ENCODE measurements around the gene MT1E. TPM values are rescaled to one million over a fixed set of nuclear protein-coding genes. Genes with fewer than 3 reads are reported as not detected.
"Not testable (repeated sequence)": the region's sequence is repeated elsewhere in the genome, so short reads cannot be mapped to it uniquely, and the experiment has no call there.

MT1E gene
- polyA plus RNA-seq, 3 donors = 256 to 2,506 (median 1,432) TPM

DNA sequence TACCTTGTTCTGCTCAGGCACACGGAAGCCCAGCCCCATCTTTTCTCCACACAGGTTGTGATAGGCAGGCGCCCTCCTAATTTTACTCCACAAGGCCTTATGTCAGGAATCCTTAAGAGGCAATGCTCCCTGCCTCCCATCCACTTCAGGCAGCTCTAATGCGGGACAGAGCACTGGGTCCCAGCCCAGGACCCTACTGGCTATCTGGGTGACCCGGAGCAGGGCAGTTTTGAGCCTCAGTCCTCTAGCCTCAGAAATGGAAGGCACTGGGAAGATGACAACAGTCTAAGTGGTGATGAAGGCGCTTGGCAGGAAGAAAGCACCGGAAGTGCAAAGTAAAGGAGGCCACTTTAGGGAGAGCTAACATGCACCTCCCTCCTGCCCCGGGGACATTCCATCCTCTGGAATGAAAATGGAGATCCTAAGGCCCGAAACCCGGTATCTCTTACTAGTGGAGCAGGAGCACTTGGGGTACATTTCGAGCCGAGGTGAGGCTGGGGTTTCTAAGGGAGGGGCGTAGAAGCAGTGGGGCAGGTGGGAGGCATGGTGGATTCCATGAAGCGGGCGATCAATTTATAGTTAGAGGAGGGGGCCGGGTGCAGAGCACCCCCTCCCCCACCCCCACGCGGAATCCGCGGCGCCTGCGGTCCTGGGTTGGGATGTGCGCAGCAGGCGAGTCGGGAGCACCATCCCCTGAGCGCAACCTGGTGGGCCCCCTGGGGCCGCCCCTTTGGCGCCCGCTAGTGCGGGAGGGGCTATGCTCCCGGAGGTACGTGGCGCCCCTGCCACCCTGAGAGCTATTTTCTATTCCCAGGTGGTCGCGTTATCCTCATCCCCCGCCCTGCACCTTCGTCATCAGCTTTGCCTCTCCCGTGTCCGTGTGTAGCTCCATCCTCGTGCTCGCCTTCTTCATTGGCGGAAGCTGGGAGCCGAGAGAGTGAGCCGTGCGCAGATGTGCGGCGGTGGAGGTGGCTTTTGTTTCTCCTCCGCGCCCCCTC, 37.1 kb downstream of the MT1E start:
- H3K27ac ChIP-seq (ENCODE audit: low read depth, low read length) = no peak overlapping the region
- WGBS, 3 donors = 14 to 33% (median 20%) methylated on average over 40 to 48 of the region's 48 CpGs

DNA sequence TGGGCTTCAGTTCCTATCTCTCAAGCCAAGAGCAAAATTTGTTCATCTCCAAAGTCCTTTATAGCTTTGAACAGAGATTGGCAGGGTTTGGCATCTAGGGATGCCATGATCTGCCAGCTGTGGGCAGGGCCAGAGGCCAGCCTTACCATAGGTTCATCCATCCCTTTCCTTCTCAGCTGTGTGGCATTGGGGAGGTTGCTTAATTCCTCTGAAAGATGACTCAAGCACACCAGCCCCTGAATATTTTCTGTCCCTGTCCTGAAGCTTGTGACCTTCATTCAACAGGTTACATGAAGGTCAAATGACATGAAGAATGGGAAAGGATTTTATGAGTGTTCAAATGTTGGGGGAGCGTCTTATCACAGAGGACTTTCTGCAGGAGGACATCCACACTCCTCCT, 38.9 kb downstream of the MT1E start:
- WGBS, 3 donors = 89 to 97% (median 92%) methylated on average over 1 of the region's 1 CpG

DNA sequence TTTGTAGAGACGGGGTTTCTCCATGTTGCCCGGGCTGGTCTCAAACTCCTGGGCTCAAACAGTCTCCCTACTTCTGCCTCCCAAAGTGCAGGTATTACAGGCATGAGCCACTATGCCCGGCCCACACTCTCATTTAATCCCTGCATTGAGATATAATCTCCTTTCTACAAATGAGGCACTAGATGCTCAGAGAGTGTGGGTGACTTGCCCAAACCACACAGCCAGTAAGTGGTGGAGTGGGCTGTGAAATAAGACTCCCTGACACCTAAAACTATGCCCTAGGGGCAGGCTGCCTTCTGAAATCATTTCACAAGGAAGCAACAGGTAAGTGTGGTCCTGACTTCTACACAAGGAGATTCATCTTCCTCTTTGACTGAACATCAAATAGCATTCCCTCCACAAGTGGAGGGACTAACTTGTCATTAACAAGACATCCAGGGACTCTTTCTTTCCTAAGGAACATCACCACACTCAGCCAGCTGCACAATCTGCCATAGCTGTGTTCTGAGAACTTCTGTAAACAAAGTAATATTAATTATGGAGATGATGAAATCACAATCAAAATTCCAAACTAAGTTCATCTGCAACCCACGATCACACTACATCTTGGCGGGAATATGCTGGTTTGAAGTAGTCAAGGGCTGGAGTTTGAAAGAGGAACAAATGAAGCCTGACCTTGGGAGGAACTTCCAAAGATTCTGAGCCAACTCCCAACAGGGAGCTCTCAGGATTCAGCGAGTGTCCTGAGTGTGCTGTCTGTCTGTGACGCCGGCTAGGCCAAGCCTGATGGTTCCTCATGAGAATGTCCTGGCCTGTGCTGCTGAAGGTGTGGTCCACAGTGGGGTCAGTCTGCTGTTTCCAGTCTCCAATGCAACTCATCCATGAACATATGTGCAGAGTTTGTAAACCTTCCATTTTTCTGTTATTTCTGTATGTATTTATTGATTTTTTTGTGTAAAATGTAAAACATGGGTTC, 40.0 kb downstream of the MT1E start:
- 35 to 66% (median 63%) methylated on average over 8 of the region's 8 CpGs for WGBS, 3 donors
- H3K27ac ChIP-seq (ENCODE audit: low read depth, low read length) = not testable (repeated sequence)

More for the DNA sequence above, 38.9 kb downstream of the MT1E start:
- H3K27ac ChIP-seq (ENCODE audit: low read depth, low read length) = no peak overlapping the region

DNA sequence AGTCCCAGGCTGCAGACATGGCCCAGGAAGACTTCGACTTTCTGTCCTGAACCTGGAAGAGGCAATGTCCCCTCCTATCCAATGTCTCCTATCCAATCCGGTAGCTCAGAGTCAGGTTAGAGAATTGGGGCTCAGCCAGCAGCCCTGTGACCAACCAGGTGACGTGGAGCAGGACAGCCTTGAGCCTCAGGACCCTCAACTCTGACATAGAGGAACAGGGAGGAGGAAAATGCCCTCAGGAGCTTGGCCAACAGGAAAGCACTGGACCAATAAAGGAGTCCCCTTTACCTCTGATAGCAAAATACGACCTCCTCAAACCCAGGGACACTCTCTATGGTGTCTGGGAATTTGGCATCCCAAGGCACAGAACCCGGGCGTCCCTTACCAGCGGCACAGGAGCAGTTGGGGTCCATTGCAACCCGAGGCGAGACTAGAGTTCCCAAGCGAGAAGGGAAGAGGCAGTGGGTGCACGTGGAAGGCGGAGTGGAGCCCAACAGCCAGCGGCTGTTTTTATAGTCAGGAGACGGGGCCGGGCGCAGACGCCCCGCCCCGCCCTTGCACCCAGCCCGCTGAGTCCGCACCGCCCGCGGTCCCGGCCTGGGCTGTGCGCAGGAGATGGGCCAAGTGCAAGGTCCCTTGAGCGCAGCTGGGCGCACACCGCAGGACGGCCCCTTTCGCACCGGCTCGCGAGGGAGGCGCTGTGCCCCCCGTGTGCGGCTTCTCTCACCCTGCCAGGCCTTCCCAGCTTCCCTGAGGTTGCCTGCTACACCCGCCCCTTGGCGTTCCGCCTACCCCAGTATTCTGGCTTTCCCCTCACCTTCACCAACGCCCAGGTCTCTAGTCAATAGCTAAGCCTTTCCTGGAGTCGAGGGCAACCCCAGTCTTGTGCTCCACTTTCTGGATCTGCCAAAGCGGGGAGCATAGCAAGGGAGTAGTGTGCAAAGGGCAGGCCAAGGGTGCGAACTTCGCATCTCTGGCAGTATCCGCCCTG, 42.3 kb downstream of the MT1E start, which contains the start of gene MT1G:
Gene MT1G, minus strand, starts transcription at position 485 of the 991 bp plus-strand sequence. Its CDS starts 72 bp downstream, at position 413.
- no peak within 1 kb of the TSS for H3K27ac ChIP-seq (ENCODE audit: low read depth, low read length)
- WGBS, 3 donors = 10 to 14% (median 12%) methylated on average over 38 to 46 of the region's 46 CpGs

DNA sequence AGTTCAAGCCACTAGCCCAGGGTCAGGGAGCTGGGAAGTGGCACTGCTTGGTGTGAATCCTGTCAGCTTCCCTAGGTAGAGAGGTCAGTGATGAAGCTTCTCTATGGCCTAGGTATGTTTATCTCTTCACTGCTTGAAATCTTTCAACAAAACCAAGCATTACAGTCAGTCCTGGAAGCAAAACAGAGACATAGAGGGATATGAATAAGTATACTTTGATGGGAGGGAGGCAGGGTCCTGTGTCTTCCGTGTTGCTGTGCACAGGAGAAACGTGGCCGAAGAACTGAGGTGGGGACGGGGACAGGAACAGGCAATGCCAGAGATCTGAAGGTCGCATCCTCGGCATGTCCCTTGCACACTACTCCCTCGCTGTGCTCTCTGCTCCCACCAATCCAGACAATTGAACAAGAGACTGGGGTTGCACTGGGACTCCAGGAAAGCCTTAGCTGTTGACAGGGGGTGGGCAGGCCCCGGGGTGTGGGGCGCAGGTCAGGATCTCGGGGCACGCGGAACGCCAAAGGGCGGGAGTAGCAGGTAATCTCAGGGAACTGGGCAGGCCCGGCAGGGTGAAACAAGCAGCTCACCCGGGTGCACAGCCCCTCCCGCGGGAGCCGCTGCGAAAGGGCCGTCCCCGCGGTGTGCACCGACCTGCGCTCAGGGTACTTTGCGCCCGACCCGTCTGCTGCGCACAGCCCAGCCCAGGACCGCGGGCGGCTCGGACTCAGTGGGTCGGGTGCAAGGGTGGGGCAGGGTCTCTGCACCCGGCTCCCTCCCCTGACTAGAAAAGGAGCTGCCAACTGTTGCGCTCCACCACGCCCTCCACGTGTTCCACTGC, 43.6 kb downstream of the MT1E start, which contains the start of gene MT1H:
Gene MT1H, plus strand, starts transcription at position 810 of the 835 bp plus-strand sequence. CDS start 71 bp downstream, outside the sequence.
- H3K27ac ChIP-seq (ENCODE audit: low read depth, low read length) = no peak within 1 kb of the TSS
- 12 to 19% (median 17%) methylated on average over 37 to 38 of the region's 38 CpGs for WGBS, 3 donors

DNA sequence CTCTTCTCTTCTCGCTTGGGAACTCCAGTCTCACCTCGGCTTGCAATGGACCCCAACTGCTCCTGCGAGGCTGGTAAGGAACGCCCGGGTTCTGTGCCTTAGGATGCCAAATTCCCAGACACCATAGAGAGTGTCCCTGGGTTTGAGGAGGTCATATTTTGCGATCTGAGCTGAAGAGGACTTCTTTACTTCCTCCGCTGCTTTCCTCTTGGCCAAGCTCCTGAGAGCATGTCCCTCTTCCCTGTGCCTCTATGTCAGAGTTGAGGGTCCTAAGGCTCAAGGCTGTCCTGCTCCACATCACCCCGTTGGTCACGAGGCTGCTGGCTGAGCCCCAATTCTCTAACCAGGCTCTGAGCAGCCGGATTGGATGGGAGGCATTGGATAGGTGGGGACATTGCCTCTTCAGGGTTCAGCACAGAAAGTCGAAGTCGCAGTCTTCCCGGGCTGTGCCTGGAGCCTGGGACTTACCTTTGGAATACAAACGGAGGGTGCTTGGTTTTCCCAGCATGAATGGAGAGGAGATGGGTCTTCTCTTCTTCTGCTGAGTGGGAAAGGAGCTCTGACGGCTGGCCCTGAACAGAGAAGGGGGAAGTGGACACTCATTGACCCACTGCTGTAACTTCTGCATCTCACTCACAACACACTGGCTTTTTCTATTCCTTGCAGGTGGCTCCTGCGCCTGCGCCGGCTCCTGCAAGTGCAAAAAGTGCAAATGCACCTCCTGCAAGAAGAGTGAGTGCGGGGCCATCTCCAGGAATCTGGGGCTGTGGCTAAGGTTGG, 44.4 kb downstream of the MT1E start:
- no peak overlapping the region for H3K27ac ChIP-seq (ENCODE audit: low read depth, low read length)
- WGBS, 3 donors = 17 to 26% (median 22%) methylated on average over 19 of the region's 19 CpGs

DNA sequence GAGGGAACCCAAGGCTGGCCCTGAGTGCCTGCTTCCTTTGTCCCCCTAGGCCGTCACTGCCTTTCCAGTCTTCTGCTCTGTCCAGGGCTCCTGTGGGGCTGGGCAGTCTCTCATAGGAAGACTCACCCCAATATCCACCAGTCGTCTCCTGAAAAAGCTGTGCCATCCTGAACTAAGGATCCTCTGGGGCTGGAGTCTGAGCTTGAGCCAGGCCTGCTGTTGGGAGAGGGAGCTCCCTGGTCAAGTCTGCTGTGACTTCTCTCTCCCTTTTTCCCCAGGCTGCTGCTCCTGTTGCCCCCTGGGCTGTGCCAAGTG, 45.0 kb downstream of the MT1E start:
- no peak overlapping the region for H3K27ac ChIP-seq (ENCODE audit: low read depth, low read length)
- 29 to 76% (median 71%) methylated on average over 2 of the region's 2 CpGs for WGBS, 3 donors

DNA sequence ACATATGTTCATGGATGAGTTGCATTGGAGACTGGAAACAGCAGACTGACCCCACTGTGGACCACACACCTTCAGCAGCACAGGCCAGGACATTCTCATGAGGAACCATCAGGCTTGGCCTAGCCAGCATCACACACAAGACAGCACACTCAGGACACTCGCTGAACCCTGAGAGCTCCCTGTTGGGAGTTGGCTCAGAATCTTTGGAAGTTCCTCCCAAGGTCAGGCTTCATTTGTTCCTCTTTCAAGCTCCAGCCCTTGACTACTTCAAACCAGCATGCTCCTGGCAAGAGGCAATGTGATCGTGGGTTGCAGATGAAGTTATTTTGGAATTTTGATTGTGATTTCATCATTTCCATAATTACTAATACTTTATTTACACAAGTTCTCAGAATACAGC, 46.1 kb downstream of the MT1E start:
- not testable (repeated sequence) for H3K27ac ChIP-seq (ENCODE audit: low read depth, low read length)
- 28 to 53% (median 42%) methylated on average over 2 of the region's 2 CpGs for WGBS, 3 donors

DNA sequence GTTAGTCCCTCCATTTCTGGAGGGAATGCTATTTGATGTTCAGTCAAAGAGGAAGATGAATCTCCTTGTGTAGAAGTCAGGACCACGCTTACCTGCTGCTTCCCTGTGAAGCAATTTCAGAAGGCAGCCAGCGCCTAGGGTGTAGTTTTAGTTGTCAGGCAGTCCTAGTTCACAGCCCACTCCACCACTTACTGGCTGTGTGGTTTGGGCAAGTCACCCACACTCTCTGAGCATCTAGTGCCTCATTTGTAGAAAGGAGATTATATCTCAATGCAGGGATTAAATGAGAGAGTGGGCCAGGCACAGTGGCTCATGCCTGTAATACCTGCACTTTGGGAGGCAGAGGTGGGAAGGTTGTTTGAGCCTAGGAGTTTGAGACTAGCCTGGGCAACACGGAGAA, 46.6 kb downstream of the MT1E start:
- H3K27ac ChIP-seq (ENCODE audit: low read depth, low read length) = not testable (repeated sequence)
- WGBS, 3 donors = 75 to 90% (median 87%) methylated on average over 3 of the region's 3 CpGs

DNA sequence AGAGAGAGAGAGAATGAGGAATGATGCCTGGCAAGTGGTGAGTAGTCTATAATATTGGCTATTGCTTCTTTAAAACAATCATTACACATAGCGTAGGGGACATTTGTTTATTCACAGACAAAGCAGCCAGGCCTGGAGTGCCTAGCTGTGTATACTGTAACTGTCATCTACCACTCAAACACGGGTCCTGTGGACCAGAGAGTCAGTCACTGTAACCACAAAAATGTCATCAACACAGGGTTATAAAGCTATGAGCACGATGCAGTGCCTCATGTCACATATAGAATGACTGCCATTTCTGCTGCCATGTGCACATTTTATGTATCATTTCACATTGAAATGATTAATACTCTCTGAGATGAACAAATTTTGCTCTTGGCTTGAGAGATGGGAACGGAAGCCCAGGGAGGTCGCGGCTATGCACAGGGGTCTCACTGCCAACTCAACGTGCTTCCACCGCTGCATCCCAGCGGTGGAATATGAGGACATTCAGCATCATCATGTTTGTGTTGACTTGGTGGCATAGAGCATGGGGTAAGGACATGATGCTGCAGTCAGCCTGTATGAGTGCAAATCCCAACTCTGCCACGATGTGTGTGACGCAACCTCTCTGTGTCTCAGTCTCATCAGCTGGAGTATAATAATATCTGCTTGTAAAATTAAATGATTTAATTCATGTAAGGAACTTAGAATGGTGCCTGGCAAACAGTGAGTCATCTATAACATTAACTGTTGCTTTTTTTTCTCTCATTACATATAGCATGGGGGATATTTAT, 47.4 kb downstream of the MT1E start:
- no peak overlapping the region for H3K27ac ChIP-seq (ENCODE audit: low read depth, low read length)
- WGBS, 3 donors = 86 to 89% (median 87%) methylated on average over 11 of the region's 11 CpGs

DNA sequence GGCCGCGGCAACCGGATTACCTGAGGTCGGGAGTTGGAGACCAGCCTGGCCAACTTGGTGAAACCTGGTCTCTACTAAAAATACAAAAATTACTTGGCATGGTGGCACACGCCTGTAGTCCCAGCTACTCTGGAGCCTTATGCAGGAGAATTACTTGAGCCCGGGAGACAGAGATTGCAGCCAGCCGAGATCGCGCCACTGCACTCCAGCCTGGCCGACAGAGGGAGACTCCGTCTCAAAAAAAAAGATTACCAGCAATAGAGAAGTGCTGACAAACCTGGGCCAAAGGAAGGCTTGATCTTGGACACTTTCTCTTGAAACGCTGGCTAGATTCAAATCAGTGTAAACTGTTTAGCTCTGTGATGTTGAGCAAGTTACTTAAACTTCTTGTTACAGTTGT, 48.3 kb downstream of the MT1E start:
- WGBS, 3 donors = 34 to 42% (median 34%) methylated on average over 12 of the region's 12 CpGs

DNA sequence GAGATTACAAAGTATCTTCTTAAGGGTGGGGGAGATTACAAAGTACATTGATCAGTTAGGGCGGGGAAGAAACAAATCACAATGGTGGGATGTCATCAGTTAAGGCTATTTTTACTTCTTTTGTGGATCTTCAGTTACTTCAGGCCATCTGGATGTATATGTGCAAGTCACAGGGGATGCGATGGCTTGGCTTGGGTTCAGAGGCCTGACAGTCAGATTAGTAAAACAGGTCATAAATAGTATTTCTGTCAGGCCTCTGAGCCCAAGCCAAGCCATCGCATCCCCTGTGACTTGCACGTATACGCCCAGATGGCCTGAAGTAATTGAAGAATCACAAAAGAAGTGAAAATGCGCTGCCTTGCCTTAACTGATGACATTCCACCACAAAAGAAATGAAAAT, 49.0 kb downstream of the MT1E start:
- not testable (repeated sequence) for H3K27ac ChIP-seq (ENCODE audit: low read depth, low read length)
- WGBS, 3 donors = 80 to 84% (median 84%) methylated on average over 6 of the region's 6 CpGs

More for the DNA sequence above, 48.3 kb downstream of the MT1E start:
- H3K27ac ChIP-seq (ENCODE audit: low read depth, low read length) = no peak overlapping the region

DNA sequence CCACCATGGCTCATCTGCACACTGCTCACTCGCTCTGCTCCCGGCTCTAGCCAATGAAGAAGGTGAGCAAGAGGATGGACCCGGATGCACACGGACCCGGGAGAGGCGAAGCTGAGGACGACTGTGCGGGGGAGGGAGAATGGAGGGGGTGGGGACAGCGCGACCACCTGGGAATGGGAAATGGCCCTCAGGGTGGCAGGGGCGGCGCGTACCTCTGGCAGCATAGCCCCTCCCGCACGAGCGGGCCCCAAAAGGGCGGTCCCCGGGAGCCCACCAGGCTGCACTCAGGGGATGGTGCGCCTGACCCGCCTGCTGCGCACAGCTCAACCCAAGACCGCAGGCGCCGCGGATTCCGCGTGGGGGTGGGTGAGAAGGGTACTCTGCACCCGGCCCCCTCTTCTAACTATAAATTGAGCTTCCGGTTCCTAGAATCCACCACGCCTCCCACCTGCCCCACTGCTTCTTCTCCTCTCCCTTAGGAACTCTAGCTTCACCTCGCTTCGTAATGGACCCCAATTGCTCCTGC, 50.2 kb downstream of the MT1E start:
- WGBS, 3 donors = 7 to 36% (median 10%) methylated on average over 27 to 32 of the region's 32 CpGs
- H3K27ac ChIP-seq (ENCODE audit: low read depth, low read length) = no peak overlapping the region
